ENCODE data around the gene ZNF581.

The ZNF581 gene

DNA sequence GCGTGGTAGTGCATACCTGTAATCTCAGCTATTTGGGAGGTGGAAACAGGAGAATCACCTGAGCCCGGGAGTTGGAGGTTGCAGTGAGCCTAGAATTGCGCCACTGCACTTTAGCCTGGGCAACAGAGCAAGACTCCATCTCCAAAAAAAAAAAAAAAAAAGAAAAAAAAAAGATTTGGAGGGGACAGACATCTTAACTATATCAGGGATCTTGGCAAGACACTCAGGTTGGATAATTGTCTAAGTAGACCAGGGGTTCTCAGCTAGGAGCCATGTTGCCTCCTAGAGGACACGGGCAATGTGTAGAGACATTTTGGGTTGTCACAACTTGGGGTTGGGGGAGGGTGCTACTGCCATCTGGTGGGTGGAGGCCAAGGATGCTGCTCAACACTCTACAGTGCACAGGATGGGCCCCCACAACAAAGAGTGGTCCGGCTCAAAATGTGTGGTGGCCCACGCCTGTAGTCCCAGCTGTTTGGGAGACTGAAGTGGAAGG lies 4.5 kb upstream of the ZNF581 start:
- DNase-seq (ENCODE audit: low read depth): peak; percentile 49
- TF ChIP-seq, protein P1, sequence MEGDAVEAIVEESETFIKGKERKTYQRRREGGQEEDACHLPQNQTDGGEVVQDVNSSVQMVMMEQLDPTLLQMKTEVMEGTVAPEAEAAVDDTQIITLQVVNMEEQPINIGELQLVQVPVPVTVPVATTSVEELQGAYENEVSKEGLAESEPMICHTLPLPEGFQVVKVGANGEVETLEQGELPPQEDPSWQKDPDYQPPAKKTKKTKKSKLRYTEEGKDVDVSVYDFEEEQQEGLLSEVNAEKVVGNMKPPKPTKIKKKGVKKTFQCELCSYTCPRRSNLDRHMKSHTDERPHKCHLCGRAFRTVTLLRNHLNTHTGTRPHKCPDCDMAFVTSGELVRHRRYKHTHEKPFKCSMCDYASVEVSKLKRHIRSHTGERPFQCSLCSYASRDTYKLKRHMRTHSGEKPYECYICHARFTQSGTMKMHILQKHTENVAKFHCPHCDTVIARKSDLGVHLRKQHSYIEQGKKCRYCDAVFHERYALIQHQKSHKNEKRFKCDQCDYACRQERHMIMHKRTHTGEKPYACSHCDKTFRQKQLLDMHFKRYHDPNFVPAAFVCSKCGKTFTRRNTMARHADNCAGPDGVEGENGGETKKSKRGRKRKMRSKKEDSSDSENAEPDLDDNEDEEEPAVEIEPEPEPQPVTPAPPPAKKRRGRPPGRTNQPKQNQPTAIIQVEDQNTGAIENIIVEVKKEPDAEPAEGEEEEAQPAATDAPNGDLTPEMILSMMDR (conservative IDR thresholded peaks at IDR 0.05; ENCODE audit: low read depth, low read length): peak; percentile 67
- no peak overlapping the region for H3K4me3 ChIP-seq (ENCODE audit: low read depth, low read length)

DNA sequence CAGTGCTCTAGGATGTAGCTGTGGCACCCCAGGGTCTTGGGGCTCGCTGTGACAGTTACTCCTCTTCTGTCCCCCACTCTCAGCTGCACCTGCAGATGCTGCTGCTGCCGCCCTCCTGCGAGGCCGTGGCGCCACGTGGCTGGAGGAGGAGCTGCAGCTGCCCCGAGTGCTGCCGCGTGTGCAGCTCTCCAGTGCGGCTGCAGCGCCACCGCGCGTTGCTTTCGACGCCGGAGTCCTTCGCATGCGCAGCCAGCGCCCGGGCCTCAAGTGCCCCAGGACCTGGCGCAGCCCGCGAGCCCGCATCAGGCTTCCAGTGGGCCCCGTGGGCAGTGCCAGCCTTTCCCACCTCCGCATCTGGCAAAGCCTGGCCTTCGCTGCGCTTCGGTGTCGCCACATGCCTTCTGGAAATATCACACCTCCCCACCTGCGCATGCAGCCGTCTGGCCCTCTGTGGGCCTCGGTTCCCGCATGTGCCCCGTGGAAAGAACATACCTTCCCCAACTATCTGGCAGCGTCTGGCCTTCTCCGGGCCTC lies 3.3 kb upstream of the ZNF581 start:
- peak; percentile 83 for DNase-seq (ENCODE audit: low read depth)
- TF ChIP-seq, protein P1 (conservative IDR thresholded peaks at IDR 0.05; ENCODE audit: low read depth, low read length): peak; percentile 61
- H3K4me3 ChIP-seq (ENCODE audit: low read depth, low read length): peak overlapping the region; percentile 81

DNA sequence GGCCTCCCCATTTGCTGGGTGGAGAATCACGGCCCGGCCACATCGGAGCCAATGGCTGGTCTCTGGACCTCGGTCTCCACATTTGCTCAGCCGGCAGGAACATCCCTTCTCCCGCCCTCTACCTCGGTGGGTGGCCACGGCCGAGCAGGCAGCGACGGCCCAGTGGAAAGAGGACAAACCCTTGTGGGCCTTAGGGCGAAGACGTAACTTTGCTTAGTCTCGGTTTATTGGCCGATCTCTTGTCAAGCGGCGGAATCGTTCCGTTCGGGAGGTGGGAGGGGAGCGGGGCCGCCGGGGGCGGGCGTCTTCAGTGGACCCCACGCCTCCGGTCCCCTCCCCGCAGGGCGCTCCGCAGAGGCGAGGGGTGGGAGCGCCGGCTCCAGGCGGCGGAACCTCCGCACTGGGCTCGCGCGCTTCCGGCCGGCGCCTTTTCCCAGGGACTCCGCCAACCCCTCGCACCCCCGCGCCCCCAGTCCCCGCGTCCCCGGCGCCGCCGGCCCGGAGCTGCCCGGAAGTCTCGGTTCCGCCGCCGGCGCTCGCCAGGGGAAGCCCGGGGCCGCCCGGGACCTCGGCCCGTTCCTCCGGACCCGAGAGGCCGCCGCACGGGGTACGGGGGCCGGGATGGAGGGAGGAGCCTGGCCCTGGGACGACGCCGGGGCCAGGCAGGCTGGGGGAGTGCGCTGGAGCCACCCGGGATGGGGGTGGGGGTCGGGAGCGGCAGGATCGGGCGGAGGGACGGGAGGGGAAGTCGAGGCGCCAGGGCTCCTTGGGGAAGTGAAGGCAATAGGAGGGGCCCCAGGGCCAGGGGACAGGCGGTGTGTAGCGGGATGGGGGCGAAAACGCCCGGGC lies 2.6 kb upstream of the ZNF581 start, which contains the start of gene ZNF580:
ZNF580 (plus strand) TSS at position 426 of the 849 bp plus-strand sequence. CDS start 1,507 bp downstream, outside the sequence.
- peak within 1 kb of the TSS; percentile 81 for H3K4me3 ChIP-seq (ENCODE audit: low read depth, low read length)
- DNase-seq (ENCODE audit: low read depth): peak; percentile 91
- TF ChIP-seq, protein P1 (conservative IDR thresholded peaks at IDR 0.05; ENCODE audit: low read depth, low read length): no peak

GRCh38 chr19:55641426-55642152 lies 1.9 kb upstream of the ZNF581 start:
- TF ChIP-seq, protein P1 (conservative IDR thresholded peaks at IDR 0.05; ENCODE audit: low read depth, low read length): no peak
- peak; percentile 50 for DNase-seq (ENCODE audit: low read depth)
- H3K4me3 ChIP-seq (ENCODE audit: low read depth, low read length): peak overlapping the region; percentile 81

GRCh38 chr19:55642153-55643002 lies 1.1 kb upstream of the ZNF581 start:
- peak overlapping the region; percentile 81 for H3K4me3 ChIP-seq (ENCODE audit: low read depth, low read length)
- peak; percentile 46 for DNase-seq (ENCODE audit: low read depth)
- TF ChIP-seq, protein P1 (conservative IDR thresholded peaks at IDR 0.05; ENCODE audit: low read depth, low read length): no peak

- H3K4me3 ChIP-seq (ENCODE audit: low read depth, low read length): peak overlapping the region; percentile 81
- no peak for DNase-seq (ENCODE audit: low read depth)
- TF ChIP-seq, protein P1 (conservative IDR thresholded peaks at IDR 0.05; ENCODE audit: low read depth, low read length): no peak
These were observed 383 bp downstream of the ZNF581 start for GRCh38 chr19:55643887-55644176.
